H1 (cell line): Measurements from ENCODE around the gene FSCN2. TPM values are rescaled to one million over a fixed set of nuclear protein-coding genes. Genes with fewer than 3 reads are reported as not detected.

Source experiments
- BRCA1 ChIP-seq: IDR thresholded peaks from 2 replicates; pipeline ENCODE4 v1.6.1; 2012; ENCODE audit warnings: low read depth, low read length, improper control_type of control experiment
- CHD7 ChIP-seq: fragments of 300-600 bp; sonication (generic); IDR thresholded peaks from 2 replicates; pipeline ENCODE4 v1.7.1; 2012; ENCODE audit warnings: low read length, moderate library complexity, mild to moderate bottlenecking, inconsistent platforms; ENCODE audit not compliant: insufficient replicate concordance
- POLR2AphosphoS5 ChIP-seq: IDR thresholded peaks from 2 replicates; pipeline ENCODE4 v1.6.1; 2011; ENCODE audit warnings: low read depth, low read length
- SIRT6 ChIP-seq: IDR thresholded peaks from one replicate; pipeline ENCODE4 v1.7.1; 2012; ENCODE audit warnings: low read length, inconsistent platforms
- TEAD4 ChIP-seq: IDR thresholded peaks from 2 replicates; pipeline ENCODE4 v1.6.1; 2012; ENCODE audit warnings: low read depth, low read length, inconsistent platforms, mixed read lengths
- polyA plus RNA-seq, 7 experiments: library from polyadenylated mRNA; depleted of rRNA in 3 of 7; stranded (reverse) in 5 of 7; unstranded in 2 of 7; fragments of >200 nt in 5 of 7; fragments of 200-250 nt in 2 of 7; gene quantifications; 1 replicate in 5 of 7; 2 replicates in 1 of 7; 4 replicates in 1 of 7; pipeline versions ENCODE4 v1.2.1 to v1.2.3, GENCODE V29; 2011 to 2013; ENCODE audit warnings: missing spikeins in 2 of 7, mixed read lengths in 2 of 7
- total RNA-seq: library from RNA; stranded (reverse); fragmentation: NEBNext Ultra II Directional; extraction: Animal tissue kit (Norgen Biotek cat#: 25700); gene quantifications from 2 replicates; pipeline ENCODE4 v1.2.1, GENCODE V29; 2021

FSCN2 gene
- total and polyA plus RNA-seq, 2 of the 8 experiments (the other 6 are each of a cell fraction or from before 2014, with no cell fraction given), result 0.18 to 0.30 TPM

DNA sequence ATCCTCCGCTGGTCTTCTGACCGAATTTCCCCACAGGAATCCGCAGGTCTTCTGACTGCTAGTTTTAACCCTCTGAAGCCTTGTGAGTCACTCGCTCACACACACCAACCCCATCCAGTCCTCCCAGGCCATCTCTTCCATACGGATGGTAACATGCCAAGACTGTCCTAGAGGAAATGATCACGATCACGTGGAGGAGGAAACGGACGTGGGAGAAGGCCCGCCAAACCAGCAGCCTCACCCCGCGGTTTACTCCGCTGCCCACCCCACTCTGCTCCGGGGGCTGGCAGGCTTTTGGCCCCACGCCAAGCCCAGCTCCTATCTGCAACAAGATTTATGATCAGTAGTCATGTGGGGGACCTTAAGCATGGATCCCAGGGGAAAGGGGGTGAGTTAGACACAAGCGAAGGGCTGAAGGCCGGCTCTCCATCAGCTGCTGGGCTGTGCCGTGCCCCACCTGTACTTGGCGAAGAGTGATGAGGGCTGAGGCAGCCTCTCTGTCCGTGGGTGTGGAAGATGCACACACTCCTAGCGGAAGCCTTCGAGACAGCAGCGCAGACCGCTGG is 25.5 kb downstream of the FSCN2 start (continued):
- TF ChIP-seq CHD7 (no peak), SIRT6 (peak; percentile 32), TEAD4 (no peak), POLR2AphosphoS5 (no peak), BRCA1 (no peak)
